D721Med (cell line): ENCODE measurements around the gene SPRN.
"Not testable (repeated sequence)": the region's sequence is repeated elsewhere in the genome, so short reads cannot be mapped to it uniquely, and the experiment has no call there.

Experiments used
- DNase-seq: peaks from one replicate; pipeline ENCODE4 v3.0.0; 2011; ENCODE audit warnings: low spot score; ENCODE audit not compliant: insufficient read length
- FAIRE-seq: peaks from 2 replicates; lab custom pipeline; 2011; peaks lifted over from hg19 to GRCh38; lab: Jason Lieb, UNC
- CTCF ChIP-seq: IDR thresholded peaks from 2 replicates; pipeline ENCODE4 v1.5.1; 2012; ENCODE audit warnings: mild to moderate bottlenecking, control low read depth; ENCODE audit not compliant: insufficient read depth; ENCODE audit errors: missing control alignments

SPRN gene

GRCh38 chr10:133442191-133442966 lies 18.0 kb upstream of the SPRN start:
- no peak for DNase-seq
- no peak for TF ChIP-seq CTCF

DNA sequence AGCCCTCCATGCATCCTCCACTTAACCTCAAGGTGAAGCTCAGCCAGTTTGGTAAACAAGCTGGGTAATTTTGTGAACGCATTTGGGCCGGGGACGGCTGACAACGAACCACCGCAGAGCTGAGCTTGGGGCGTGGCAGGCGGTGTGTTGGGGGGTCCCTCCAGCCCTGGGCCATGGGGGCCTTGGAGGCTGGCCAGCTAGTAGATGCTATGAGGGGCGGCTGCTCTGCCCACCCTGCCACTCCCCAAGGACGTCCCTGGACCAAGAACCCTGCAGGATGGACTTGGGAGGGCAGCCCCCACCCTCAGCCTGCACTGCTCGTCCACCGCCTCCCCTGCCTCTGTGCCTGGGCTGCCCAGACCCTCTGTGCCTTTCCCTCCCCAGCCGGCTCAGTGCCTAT lies 17.4 kb upstream of the SPRN start:
- no peak for TF ChIP-seq CTCF
- FAIRE-seq: no peak
- no peak for DNase-seq

More at GRCh38 chr10:133442191-133442966, 18.0 kb upstream of the SPRN start:
- no peak for FAIRE-seq

GRCh38 chr10:133441356-133441755 lies 16.9 kb upstream of the SPRN start:
- not testable (repeated sequence) for DNase-seq, FAIRE-seq

DNA sequence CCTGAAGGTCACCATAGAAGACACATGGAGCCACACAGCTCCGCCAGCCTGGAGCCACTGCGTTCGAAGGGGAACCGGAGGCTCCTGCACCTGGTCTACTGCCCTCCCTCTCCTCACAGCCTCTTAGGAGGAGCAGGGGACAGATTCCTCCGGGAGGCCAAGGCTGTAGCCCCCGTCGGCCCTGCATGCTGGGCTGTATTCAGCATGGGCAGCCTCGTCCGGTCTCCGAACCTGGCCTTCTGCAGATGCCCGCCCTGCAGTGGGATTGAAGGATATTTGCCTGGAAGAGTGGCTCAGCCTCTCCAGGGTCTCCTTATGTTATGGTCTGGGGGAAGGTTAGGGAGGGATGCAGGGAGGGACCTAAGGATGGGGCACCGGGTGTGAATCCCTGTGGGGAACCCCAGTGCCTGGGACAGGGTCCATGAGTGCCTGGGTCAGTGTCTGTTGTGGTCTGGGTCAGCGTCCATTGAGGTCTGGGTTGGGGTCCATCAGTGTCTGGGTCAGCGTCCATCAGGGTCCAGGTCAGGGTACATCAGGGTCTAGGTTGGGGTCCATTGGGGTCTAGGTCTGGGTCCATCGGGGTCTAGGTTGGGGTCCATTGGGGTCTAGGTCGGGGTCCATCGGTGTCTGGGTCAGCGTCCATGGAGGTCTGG lies 16.3 kb upstream of the SPRN start:
- DNase-seq (no peak), FAIRE-seq (no peak)
- TF ChIP-seq CTCF: no peak

GRCh38 chr10:133439517-133440461 lies 15.4 kb upstream of the SPRN start:
- DNase-seq: no peak
- no peak for TF ChIP-seq CTCF
- FAIRE-seq: no peak

GRCh38 chr10:133438711-133439273 lies 14.4 kb upstream of the SPRN start:
- DNase-seq (no peak), FAIRE-seq (no peak)
- peak; percentile 33 for TF ChIP-seq CTCF

- not testable (repeated sequence) for FAIRE-seq
Observed at GRCh38 chr10:133432789-133433188, 8.4 kb upstream of the SPRN start.

GRCh38 chr10:133431888-133432613 lies 7.6 kb upstream of the SPRN start:
- FAIRE-seq, DNase-seq: not testable (repeated sequence)

More at GRCh38 chr10:133432789-133433188, 8.4 kb upstream of the SPRN start:
- not testable (repeated sequence) for DNase-seq

DNA sequence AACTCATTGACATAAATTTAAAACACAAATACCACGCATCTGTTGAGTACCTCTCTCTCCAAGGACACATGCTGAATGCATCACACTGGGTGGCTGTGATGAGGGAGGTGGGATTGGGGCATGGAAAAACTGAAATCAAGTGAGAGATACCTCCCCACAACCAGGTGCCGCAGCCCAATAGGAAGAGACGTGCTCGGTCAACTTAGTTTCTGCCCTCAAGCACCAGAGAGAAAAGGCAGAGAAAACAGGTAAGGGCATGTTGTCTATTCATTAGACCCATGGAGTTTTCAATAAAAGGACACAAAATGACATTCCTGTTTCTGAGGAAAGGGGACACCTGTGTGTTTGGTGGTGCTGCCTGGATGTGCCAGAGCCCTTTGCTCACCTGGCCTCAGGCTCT lies 5.1 kb upstream of the SPRN start:
- not testable (repeated sequence) for FAIRE-seq

DNA sequence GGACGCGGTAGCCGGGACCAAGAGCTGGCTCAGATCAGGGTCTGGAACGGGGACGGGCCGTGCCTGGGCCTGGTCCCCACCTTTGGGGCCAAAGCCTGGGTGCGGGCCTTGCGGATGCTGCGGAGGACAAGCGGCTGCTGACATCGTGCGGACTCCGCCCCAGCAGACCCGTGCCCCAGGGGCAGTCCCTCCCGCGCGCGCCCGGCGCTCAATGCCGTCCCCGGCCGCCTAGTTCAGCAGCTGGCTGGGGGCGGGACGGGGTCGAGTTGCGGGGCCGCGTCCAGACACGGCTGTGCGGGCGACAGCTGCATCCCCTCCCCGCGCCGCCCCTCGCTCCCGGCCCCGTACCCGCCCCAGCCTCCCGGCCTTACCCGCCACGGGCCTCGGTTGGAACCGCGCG lies 323 bp downstream of the SPRN start:
- not testable (repeated sequence) for FAIRE-seq, DNase-seq

More for the DNA sequence above, 5.1 kb upstream of the SPRN start:
- DNase-seq: not testable (repeated sequence)
